ENCODE data around the gene POU2AF2.

Gene POU2AF2

DNA sequence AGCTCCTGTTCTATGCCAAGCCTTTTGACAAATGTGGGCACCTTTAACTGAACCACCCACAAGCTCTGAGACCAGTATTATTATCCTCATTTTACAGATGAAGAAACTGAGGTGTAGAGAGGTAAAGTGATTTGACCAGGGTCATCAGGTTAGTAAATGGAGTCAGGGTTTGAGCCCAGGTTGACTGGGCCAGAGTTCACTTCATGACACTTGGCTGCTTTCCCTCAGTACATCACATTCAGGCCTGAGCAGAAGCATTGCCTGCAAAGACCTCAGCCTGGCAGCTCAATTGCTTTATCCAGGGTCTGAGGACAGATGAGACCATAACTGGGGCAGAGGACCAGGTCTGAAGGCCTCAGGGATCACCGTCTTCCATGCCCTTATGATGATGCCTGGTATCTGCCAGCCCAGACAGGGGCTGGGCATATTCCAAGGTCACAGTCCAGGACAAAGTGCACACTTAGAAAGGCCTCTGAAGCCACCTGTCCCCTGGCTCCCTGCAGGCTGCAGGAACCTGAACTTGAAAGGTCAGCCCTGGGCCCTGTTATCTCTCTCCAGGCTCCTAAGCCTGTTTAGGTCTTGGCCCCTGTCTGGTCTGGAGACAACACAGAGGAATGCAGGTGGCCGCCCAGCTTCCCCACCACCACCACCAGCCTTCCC lies 84.8 kb downstream of the POU2AF2 start:
- DNase-seq (ENCODE audit: low read depth), result no peak

DNA sequence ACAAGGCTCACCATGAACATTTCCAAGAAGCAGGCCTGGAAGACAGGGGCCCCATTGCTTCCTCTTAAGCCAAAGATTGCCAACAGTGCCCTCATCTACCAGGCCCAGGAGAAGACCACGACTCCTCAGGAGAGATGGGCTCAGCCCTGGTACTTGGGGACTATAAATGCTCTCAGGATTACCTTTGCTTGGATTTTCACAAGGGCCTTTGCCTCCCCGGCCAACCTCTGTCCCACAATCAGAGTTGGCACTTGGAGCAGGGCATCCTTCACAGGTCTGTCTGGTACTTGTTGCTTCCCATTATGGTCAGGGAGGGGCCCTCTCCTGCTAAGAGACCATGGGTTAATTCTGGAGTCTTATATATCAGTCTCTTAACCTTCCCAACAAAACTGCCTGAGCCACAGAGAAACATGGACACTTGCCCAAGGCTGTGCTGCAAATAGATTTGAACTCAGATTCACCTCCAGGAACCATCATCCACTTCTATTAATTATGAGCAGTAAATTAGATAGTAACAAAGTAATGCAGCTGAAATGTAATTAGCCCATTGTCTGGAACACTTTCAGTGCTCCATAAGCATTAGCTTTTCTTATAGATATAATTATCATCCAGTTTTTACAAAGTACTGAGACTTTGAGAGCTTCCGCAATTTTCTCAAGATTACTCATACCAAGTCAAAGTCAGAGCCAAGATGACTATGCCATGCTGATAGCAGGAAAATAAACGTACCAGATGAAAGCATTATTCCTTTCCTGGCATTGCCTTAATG lies 86.4 kb downstream of the POU2AF2 start:
- DNase-seq (ENCODE audit: low read depth), result no peak

DNA sequence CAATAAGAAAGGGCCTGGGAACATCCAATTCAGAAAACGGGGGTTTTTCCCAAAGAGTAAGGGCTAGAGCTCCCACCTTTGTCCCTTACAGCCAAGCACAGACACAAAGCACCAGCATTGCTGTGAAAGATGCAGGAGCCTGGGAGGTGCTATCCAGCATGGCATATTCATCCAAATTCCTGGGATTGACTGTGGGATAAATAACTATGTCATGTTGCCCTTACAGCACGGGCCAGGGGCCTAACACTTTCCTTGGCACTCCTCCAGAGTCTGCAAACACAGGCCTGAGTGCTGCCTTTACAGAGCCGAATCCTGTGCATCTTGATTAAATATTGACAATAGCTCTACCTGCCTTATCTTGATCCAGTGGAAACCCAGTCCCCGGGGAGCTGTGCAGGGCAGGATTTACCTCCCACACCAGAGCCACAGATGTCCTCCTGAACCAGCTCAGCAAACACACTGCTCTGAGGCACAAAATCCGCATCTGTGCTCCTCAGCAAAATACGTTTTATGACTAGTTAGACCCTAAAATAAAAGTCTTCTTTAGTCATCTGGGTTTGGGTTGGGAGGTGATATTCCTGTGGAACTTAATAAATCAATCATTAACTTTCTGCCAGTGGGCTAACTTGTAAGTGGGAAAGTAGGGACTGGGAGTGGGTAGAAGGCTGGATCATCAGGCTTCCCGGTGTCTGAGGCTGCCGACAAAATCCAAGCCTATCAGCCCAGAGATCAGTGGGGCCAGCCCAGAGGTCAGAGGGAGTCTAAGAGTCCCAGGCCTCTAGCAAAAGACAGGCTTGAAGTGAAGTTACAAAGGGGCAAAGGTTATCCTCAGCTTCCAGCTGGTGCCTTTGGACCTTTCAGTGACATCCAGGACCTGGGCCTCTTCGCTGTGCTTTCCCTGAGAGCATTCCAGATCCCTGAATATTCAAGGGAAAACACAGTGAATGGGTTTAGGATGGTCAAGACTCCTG lies 89.3 kb downstream of the POU2AF2 start:
- no peak for DNase-seq (ENCODE audit: low read depth)

DNA sequence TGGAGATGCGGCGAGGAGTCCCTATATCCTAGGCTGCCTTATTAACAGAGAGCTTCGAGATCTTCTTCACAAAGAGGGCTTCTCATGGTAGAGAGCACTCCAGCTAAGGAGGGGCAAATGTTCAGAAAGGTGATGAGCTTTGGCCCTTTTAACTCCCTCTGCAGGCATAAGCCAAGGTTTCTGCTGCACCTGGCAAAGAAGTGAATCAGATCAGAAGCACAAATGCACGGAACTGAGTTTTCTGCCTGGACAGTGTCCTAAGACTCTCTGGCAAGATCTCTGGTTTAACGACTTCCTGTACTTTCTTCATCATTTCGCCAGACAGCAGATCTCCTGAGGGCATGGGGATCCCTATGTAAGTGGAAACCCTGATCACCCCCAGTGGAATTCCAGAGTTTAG lies 90.0 kb downstream of the POU2AF2 start:
- no peak for DNase-seq (ENCODE audit: low read depth)
